ENCODE measurements around the gene TUBGCP2.

Gene TUBGCP2

GRCh38 chr10:133280391-133281059, 28.1 kb downstream of the TUBGCP2 start:
- H3F3A ChIP-seq (ENCODE audit: control insufficient read depth, insufficient read depth): no peaks in the 10 kb centered on the region
- no peaks in the 10 kb centered on the region for H3K79me2 ChIP-seq (ENCODE audit: control insufficient read depth, low read length)
- TF ChIP-seq EZH2phosphoT487 (IDR thresholded peaks at IDR 0.05; ENCODE audit: borderline replicate concordance, low read length) (no peak), CTCF (IDR thresholded peaks at IDR 0.05; ENCODE audit: low read depth, low read length, poor library complexity, severe bottlenecking) (no peak)
- H3K9me3 ChIP-seq (ENCODE audit: control insufficient read depth, insufficient read depth, low read length): no peaks in the 10 kb centered on the region
- peaks cover 9% of the 10 kb centered on the region for H3K27me3 ChIP-seq (ENCODE audit: control insufficient read depth, low read length)
- no peak overlapping the region for H3K27ac ChIP-seq (ENCODE audit: low read depth, low read length)
- H3K9me2 ChIP-seq (replicated peaks; ENCODE audit: control insufficient read depth, low read length): no peaks in the 10 kb centered on the region
- no peaks in the 10 kb centered on the region for H4K20me1 ChIP-seq (ENCODE audit: control insufficient read depth, insufficient read depth, low read depth, low read length)
- no peak overlapping the region for H3K4me2 ChIP-seq (ENCODE audit: low read length)
- peaks cover 27% of the 10 kb centered on the region for H3K4me1 ChIP-seq (ENCODE audit: control insufficient read depth, low read length)
- H3K4me3 ChIP-seq (ENCODE audit: low read length): no peak overlapping the region
- H3K36me3 ChIP-seq (ENCODE audit: control insufficient read depth, low read length): peaks cover 27% of the 10 kb centered on the region; the same call in 1 of the 2 replicates

- Histone ChIP-seq H3K27ac (ENCODE audit: low read depth, low read length) (no peak overlapping the region), H4K20me1 (ENCODE audit: control insufficient read depth, insufficient read depth, low read depth, low read length) (no peaks in the 10 kb centered on the region), H3K4me2 (ENCODE audit: low read length) (no peak overlapping the region), H3K4me1 (ENCODE audit: control insufficient read depth, low read length) (peaks cover 36% of the 10 kb centered on the region), H3K27me3 (ENCODE audit: control insufficient read depth, low read length) (peaks cover 9% of the 10 kb centered on the region), H3K9me3 (ENCODE audit: control insufficient read depth, insufficient read depth, low read length) (no peaks in the 10 kb centered on the region), H3F3A (ENCODE audit: control insufficient read depth, insufficient read depth) (no peaks in the 10 kb centered on the region), H3K79me2 (ENCODE audit: control insufficient read depth, low read length) (no peaks in the 10 kb centered on the region), H3K4me3 (ENCODE audit: low read length) (no peak overlapping the region), H3K9me2 (replicated peaks; ENCODE audit: control insufficient read depth, low read length) (no peaks in the 10 kb centered on the region), H3K36me3 (ENCODE audit: control insufficient read depth, low read length) (peaks cover 18% of the 10 kb centered on the region; the same call in 1 of the 2 replicates)
- no peak for TF ChIP-seq EZH2phosphoT487 (IDR thresholded peaks at IDR 0.05; ENCODE audit: borderline replicate concordance, low read length)
- TF ChIP-seq CTCF (IDR thresholded peaks at IDR 0.05; ENCODE audit: low read depth, low read length, poor library complexity, severe bottlenecking): no peak
These were observed 29.1 kb downstream of the TUBGCP2 start for GRCh38 chr10:133279326-133280226.

- Histone ChIP-seq H3K36me3 (ENCODE audit: control insufficient read depth, low read length) (peaks cover 10% of the 10 kb centered on the region; the same call in 1 of the 2 replicates), H4K20me1 (ENCODE audit: control insufficient read depth, insufficient read depth, low read depth, low read length) (no peaks in the 10 kb centered on the region), H3K4me1 (ENCODE audit: control insufficient read depth, low read length) (peaks cover 37% of the 10 kb centered on the region), H3F3A (ENCODE audit: control insufficient read depth, insufficient read depth) (no peaks in the 10 kb centered on the region), H3K9me3 (ENCODE audit: control insufficient read depth, insufficient read depth, low read length) (no peaks in the 10 kb centered on the region), H3K9me2 (replicated peaks; ENCODE audit: control insufficient read depth, low read length) (no peaks in the 10 kb centered on the region), H3K4me3 (ENCODE audit: low read length) (no peak overlapping the region), H3K4me2 (ENCODE audit: low read length) (no peak overlapping the region), H3K27ac (ENCODE audit: low read depth, low read length) (no peak overlapping the region), H3K79me2 (ENCODE audit: control insufficient read depth, low read length) (no peaks in the 10 kb centered on the region), H3K27me3 (ENCODE audit: control insufficient read depth, low read length) (peaks cover 9% of the 10 kb centered on the region)
- no peak for TF ChIP-seq CTCF (IDR thresholded peaks at IDR 0.05; ENCODE audit: low read depth, low read length, poor library complexity, severe bottlenecking)
- no peak for TF ChIP-seq EZH2phosphoT487 (IDR thresholded peaks at IDR 0.05; ENCODE audit: borderline replicate concordance, low read length)
These were observed 30.0 kb downstream of the TUBGCP2 start for GRCh38 chr10:133278577-133279265.
